Measurements from ENCODE around the gene RSPH6A. TPM values are rescaled to one million over a fixed set of nuclear protein-coding genes. Genes with fewer than 3 reads are reported as not detected.

The RSPH6A gene
- total RNA-seq, 4 donors from 2014 or later = 0.30 TPM; not detected in 3

GRCh38 chr19:45812297-45812696 lies 2.8 kb downstream of the RSPH6A start:
- Histone ChIP-seq H3K36me3 (peaks cover 0 to 12% (median 0%) of the 10 kb centered on the region in 3 donors), H3K9me3 (no peaks in the 10 kb centered on the region), H3K4me1 (peaks cover 0 to 26% (median 3%) of the 10 kb centered on the region in 4 donors), H3K27me3 (peaks cover 0 to 10% of the 10 kb centered on the region in 2 donors), H3K4me3 (no peak overlapping the region), H3K27ac (no peak overlapping the region)
- TF ChIP-seq POLR2A (IDR thresholded peaks at IDR 0.05) (no peak), CTCF (IDR thresholded peaks at IDR 0.05) (no peak), EP300 (IDR thresholded peaks at IDR 0.05) (no peak)
- no peak for DNase-seq (ENCODE audit: low spot score in 2 of 2)
- 88 to 95% methylated on average over 6 of the region's 6 CpGs for WGBS, 2 donors

DNA sequence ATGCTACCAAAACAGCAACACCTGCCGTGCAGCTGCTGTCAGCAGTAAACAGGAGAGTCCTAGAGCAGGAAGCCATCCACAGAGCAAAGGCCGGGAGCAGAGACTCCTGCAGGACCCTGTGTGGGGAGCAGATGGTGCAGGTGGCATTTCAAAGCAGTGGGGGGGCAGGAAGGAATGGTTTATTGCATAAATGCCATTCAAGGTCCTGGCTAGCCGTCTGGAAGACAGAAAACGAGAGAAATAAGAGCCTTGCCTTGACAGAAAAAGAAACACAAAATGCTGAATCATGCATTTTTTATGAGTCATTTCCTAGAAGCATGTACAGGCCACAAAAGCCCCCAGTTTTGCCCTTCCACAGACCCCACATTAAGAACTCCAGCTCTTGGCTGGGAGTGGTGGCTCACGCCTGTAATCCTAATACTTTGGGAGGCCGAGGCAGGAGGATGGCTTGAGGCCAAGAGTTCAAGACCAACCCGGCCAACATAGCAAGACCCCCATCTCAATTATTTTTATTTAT lies 5.4 kb downstream of the RSPH6A start:
- peaks cover 0 to 6% (median 0%) of the 10 kb centered on the region in 4 donors for H3K4me1 ChIP-seq
- peaks cover 0 to 5% of the 10 kb centered on the region in 2 donors for H3K27me3 ChIP-seq
- DNase-seq (ENCODE audit: low spot score in 2 of 2) = no peak
- no peaks in the 10 kb centered on the region for H3K9me3 ChIP-seq
- H3K27ac ChIP-seq = no peak overlapping the region
- H3K36me3 ChIP-seq = peaks cover 0 to 5% (median 0%) of the 10 kb centered on the region in 3 donors
- TF ChIP-seq POLR2A (IDR thresholded peaks at IDR 0.05) = no peak
- no peak for TF ChIP-seq EP300 (IDR thresholded peaks at IDR 0.05)
- no peak for TF ChIP-seq CTCF (IDR thresholded peaks at IDR 0.05)
- 23 to 31% methylated on average over 7 of the region's 7 CpGs for WGBS, 2 donors
- no peak overlapping the region for H3K4me3 ChIP-seq

- no peak for DNase-seq (ENCODE audit: low spot score in 2 of 2)
- TF ChIP-seq EP300 (IDR thresholded peaks at IDR 0.05) (no peak), POLR2A (IDR thresholded peaks at IDR 0.05) (no peak), CTCF (IDR thresholded peaks at IDR 0.05) (no peak)
- H3K9me3 ChIP-seq = no peaks in the 10 kb centered on the region
- H3K27ac ChIP-seq = no peak overlapping the region
- no peaks in the 10 kb centered on the region for H3K36me3 ChIP-seq
- H3K4me3 ChIP-seq = no peak overlapping the region
- H3K27me3 ChIP-seq = peaks cover 0 to 8% of the 10 kb centered on the region in 2 donors
- H3K4me1 ChIP-seq = peaks cover 0 to 6% (median 0%) of the 10 kb centered on the region in 4 donors
These were observed 9.4 kb downstream of the RSPH6A start for GRCh38 chr19:45805719-45806118.

DNA sequence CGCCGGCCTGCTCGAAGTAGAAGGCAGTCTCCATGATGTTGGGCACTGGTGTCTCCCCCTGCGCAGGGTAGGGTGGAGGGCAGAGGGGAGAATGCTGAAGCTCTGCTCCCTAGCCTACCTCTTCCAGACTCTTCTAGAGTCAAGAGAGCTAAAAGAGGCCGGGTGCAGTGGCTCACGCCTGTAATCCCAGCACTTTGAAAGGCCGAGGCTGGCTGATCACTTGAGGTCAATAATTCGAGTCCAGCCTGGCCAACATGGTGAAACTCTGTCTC lies 10.2 kb downstream of the RSPH6A start:
- no peaks in the 10 kb centered on the region for H3K36me3 ChIP-seq
- no peaks in the 10 kb centered on the region for H3K9me3 ChIP-seq
- H3K27ac ChIP-seq = no peak overlapping the region
- TF ChIP-seq CTCF (IDR thresholded peaks at IDR 0.05) (no peak), EP300 (IDR thresholded peaks at IDR 0.05) (no peak), POLR2A (IDR thresholded peaks at IDR 0.05) (no peak)
- H3K27me3 ChIP-seq = peaks cover 0 to 8% of the 10 kb centered on the region in 2 donors
- peaks cover 0 to 5% (median 0%) of the 10 kb centered on the region in 4 donors for H3K4me1 ChIP-seq
- no peak overlapping the region for H3K4me3 ChIP-seq
- 83 to 87% methylated on average over 8 of the region's 8 CpGs for WGBS, 2 donors
- no peak for DNase-seq (ENCODE audit: low spot score in 2 of 2)

DNA sequence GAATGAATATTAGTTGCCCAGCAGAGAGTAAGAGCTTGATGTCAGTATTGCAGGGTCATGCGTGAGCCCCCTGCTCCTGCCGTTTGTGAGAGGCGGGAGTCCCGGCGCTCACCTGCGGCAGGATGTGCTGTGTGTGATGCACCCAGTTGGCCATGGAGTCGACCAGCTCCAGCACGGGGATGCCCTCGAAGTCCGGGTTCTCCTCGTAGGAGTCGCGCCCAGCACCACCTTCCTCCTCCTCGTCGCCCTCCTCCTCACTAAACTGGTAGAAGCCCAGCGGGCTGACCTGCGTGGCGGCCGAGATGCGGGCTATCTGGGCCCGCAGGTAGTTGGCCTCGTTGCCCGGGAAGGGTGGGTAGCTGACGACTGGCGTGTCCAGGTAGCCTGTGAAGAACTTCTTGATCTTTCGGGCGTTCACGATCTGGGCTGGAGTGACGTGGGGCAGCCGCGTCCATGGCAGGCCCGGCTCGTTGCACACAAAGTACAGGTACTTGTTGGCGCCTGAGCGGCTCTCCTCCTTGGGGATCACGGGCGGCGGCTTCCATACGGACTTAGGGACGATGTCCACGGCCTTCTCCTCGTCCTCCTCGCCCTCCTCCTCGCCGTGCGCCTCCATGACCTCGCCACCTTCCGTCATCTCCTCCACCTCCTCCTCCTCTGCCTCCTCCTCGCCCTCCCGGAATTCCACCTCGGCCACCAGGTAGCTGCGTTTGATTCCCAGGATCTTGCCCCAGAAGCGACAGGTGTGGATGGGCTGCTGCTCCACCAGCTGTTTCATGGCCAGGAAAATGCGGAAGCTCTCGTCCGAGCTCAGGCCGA lies 10.8 kb downstream of the RSPH6A start:
- Histone ChIP-seq H3K27me3 (peaks cover 0 to 8% of the 10 kb centered on the region in 2 donors), H3K9me3 (no peaks in the 10 kb centered on the region), H3K27ac (no peak overlapping the region), H3K36me3 (no peaks in the 10 kb centered on the region), H3K4me3 (no peak overlapping the region), H3K4me1 (peaks cover 0 to under 1% (median under 1%) of the 10 kb centered on the region in 4 donors)
- WGBS, 2 donors = 91% methylated on average over 51 to 56 of the region's 57 CpGs
- DNase-seq (ENCODE audit: low spot score in 2 of 2) = no peak
- TF ChIP-seq EP300 (IDR thresholded peaks at IDR 0.05) = no peak
- no peak for TF ChIP-seq POLR2A (IDR thresholded peaks at IDR 0.05)
- TF ChIP-seq CTCF (IDR thresholded peaks at IDR 0.05) = no peak
